ENCODE data around the gene PHETA1. TPM values are rescaled to one million over a fixed set of nuclear protein-coding genes. Genes with fewer than 3 reads are reported as not detected.
"Not testable (repeated sequence)": the region's sequence is repeated elsewhere in the genome, so short reads cannot be mapped to it uniquely, and the experiment has no call there.

The PHETA1 gene
- total RNA-seq, 1 donor from 2014 or later, result 16.1 TPM

DNA sequence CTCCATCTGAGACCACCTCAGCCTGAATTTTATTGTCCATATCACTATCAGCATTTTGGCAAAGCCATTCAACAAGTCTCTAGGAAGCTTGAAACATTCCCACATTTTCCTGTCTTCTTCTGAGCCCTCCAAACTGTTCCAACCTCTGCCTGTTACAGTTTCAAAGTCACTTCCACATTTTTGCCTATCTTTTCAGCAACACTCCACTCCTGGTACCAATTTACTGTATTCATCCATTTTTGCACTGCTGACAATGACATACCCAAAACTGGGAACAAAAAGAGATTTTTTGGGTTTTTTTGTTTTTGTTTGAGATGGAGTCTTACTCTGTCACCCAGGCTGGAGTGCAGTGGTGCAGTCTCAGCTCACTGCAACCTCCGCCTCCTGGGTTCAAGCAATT lies 4.3 kb upstream of the PHETA1 start:
- DNase-seq (ENCODE audit: low spot score), result not testable (repeated sequence)

DNA sequence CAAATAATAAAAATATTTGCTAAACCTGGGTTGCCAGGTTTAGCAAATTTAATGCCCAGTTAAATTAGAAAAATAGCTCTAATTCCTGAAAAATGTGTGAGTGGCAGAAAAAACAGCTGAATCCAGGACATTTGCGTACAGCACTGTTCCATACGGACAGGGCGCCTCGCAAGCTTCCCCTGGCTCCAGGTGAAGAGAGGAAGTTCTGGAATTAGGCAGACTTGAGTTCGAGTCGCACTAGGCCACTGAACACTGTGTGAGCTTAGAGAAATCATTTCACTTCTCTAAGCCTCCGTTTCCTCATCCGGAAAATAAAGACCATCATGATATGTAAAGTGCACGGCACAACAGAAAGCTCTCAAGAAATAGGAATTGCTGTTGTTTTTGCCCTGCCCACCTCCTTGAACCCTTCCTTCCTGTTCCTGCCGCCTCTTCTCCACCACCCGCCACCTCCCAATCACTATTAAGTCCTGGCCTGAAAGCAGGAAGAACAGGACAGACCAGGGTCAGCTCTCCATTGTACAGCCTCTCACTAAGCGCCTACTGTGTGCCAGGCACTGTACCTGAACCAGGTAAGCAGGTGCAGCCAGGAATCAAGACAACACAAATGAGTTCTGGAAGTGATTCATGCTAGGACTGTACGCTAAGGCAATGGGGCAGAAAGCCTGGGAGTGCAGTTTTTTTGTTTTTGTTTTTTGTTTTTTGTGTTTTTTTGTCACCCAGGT lies 763 bp upstream of the PHETA1 start:
- no peak for DNase-seq (ENCODE audit: low spot score)

DNA sequence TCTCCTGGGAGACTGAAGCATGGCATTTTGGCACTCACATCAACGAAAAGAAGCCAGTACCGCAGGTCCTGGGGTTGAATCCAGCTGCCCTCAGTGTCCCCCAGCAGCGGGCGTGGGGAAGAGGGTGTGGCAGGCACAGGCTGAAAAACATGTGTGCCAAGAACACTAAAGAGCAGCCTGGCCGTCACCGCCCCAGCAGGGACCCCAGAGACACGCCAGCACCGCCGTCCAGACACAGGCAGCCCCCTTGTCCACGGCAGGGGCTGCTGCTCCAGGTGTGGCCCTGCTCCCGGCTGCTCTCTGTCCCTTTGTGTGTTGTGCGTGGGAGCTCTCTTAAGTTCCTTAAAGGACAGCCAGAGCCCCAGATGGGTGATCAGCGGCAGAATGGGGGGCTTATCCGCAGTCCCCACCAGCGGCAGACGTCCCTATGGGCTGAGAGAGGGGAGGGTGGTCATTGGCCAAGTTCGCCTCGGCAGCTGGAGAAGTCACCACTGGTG lies 556 bp downstream of the PHETA1 start:
- DNase-seq (ENCODE audit: low spot score), result no peak

DNA sequence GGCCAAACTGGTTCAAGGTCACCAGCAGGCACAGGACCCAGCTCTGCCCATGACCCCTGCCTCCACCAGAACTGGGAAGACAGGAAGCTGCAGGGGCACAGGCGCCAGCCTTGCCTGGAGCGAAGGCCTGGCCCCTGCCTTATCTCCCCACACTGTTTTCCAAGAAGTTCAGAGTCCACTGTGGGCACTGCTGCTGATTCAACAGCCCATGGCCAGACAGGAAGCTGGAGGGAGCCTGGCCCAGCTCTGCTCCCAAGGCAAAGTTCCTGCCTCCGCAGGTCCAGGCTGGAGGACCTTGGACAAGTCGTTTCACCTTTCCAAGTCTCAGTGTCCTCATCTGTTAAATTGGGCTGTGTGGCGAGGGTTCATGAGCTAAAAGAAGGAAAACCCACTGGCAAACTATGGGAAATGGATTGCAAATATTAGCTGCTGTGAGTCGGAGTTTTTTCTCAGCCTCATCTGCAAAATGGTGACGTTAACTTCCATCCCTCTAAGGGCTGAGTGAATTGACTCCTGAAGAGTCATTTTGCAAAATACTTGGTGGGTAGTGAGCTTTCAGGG lies 1.2 kb downstream of the PHETA1 start:
- no peak for DNase-seq (ENCODE audit: low spot score)

DNA sequence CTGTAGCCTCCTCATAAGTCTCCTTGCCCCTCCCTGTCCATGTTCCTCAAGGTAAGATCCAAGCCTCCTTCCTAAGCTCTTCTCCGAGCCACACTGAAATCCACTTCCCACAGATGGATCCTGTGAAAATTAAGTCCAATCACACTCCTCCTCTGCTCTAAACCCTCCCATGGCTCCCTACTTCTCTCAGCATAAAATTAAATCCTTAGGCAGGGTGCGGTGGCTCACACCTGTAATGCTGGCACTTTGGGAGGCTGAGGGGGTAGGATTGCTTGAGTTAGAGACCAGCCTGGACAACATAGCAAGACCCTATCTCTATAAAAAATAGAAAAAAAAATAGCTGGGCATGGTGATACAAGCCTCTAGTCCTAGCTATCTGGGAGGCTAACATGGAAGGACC lies 2.3 kb downstream of the PHETA1 start:
- no peak for DNase-seq (ENCODE audit: low spot score)

DNA sequence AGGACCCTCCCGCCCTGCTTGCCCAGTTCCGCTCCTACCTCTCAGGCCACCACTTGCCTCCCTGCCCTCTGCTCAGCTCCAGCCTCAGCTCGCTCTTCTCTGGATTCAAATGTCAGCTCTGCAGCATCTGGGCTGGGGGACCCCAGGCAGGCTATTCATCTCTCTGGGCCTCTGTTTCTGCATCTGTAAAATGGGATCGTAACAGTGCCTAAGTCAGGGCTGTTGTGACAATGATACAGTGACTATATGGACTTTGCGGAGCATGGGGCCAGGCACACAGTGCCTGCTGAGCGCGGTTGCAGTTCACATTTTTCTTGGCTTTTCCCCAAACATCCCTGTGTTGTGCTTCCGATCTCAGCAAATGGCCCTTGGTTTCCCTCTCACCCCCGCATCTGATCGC lies 2.8 kb downstream of the PHETA1 start:
- DNase-seq (ENCODE audit: low spot score), result no peak

DNA sequence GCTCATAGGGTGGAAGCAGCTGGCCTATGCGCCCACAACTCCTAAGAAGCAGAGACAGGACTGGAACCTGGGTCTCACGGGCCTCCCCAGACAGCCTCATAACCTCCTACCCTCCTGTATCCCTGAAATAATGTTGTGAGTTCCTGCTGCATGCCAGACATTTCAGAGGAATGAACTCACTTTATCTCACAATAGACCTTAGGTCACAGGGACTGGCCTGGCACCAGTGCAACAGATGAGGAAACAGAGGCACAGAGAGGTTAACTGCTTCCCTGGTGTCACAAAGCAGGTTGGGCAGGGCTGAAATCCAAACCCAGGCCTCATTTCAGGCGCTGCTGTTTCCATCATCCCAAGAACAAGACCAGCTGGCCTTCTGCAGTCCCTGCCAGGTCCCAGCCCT lies 5.3 kb downstream of the PHETA1 start:
- no peak for DNase-seq (ENCODE audit: low spot score)

DNA sequence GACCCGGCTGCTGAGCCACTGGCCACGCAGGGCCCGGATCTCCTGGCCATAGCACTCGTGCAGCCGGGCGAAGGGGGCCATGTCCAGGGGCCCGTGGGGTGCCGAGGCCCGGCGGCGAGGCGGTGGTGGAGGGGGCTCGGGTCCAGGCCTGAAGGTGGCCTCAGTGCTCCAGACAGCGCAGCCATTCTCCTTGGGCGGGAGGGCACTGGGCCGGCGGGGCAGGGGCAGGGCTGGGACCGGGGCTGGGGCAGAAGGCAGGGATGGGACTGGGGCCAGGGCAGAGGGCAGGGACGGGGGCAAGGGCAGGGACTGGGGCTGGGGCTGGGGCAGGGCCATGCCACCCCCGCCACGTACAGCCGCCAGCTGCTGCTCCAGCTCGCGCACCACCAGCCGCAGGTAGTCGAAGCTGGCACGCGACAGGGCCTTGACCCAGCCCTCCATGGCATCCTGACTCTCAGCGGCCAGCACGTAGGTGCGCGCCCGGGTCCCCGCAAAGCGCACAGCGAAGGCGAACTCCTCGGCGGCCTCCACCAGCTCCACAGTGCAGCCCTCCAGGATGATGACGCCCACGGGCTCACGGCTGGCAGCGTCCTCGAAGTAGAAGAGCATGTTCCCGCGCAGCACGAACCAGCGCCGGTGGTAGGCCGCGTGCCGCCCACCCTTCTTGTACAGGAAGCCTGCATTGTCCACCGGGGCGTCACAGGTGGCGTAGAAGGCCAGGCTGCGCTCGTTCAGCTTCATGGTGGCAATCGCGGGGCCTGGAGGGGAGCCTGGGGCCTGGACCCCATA lies 6.0 kb downstream of the PHETA1 start:
- no peak for DNase-seq (ENCODE audit: low spot score)

DNA sequence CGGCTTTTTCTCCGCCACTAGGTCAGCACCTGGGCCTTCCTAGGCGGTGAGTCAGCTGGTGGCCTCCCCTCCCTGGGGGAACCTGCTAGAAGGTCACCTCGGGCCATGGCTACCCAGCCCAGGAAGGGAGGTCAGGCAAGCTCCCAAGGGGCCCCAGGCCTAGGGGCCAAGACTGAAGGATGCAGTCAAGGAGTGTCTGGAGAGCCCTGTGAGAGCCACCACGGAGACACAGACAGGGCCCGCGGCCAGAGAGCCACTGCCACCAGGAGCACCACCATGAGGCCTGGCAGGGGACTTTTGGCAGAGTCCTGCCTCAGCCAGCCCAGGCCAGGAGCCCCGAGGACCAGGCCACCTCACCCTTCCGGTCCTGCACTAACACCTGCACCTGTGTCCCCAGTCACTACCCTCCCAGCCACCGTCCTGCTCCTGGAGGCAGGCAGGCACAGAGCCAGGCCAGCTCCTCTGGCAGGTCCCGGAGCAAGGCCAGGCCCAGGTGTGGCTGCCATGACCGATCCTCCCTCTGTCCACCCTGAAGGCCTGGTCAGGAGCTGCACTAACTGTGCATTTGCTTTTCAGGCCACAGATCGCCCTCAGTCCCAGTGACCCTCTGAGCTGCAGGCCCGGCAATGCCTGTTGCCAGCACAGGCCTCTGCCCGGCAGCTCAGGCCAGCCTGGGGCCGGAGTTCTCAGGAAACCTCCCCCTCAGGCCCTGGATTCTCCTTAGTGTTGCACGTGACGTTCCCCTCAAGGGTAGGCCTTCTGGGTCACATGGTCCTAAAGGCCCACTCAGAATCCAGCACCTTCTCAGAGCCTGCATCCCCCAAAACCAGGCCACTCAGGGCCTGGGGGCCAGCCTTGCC lies 6.9 kb downstream of the PHETA1 start:
- no peak for DNase-seq (ENCODE audit: low spot score)

DNA sequence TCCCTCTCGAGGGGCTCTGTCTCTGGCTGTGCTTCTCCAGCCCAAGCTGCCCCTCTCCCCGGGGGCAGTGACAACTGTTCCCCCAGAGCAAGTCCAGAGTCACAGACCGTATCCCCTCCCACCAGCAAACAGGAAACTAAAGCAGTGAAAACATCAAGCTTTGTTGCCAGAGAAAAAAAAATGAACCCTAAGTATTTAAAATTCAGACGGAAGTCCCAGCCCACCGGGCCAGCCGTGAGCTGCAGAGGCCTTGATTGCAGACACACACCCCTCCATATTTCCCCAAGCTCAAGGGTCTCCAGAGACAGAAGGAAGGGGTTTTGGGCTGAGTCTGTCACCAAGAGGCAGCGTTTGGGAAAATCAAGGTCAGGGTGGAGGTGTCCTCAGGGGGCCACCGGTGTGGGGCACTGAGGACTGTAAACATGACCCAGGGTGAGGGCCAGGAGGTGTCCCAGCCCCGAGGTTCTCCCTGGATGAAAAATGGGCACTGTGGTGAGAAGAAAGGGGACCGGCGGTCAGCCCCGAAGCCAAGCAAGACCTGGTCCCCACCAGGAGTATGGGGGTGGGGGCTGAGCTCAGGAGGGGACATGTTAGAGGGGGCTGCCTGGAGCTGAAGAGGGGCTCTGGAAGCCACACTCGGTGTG lies 7.7 kb downstream of the PHETA1 start:
- DNase-seq (ENCODE audit: low spot score), result no peak

DNA sequence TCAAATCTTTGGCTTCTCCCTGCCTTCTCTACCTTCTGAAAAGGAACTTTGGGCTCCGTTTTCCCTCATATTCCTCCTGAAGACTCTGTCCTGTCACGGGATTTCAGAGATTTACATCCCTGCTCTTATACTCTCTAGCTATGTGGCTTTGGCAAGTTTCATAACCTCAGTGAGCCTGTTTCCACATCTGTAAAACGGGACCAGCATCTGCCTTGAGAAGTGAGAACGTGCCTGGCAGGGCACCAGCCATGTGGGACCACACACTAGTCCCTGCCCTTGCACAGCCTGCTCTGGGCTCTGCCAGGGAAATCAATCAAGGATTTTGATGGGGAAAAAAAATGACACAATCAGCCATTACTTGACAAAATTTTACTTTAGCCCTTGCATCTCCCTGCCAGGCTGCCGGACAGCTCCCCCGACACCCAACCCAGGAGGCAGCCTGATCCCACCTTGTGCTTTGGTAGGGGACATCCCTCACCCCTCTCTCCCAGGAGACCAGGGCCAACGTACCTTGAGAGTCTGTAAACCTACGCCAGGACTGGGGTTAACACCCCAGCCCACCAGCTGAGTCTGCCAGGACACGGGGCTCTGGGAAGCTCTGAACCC lies 8.5 kb downstream of the PHETA1 start:
- no peak for DNase-seq (ENCODE audit: low spot score)

DNA sequence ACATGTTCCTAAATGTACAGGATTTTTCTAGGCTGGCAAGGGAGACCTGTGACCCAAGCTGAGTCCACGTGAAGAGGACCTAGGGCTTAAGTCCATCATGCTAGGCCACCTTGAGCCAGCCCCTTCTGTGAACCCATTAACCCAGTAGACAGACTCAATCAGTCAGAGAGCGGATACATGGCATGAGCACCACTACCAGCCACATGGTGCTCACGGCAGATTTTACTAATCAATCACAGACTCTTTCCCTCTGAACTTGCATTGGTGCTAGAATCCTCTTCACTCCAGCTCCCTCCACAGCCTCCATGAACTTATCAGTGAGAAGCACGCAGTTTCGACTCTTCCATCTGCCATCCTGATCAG lies 9.0 kb downstream of the PHETA1 start:
- DNase-seq (ENCODE audit: low spot score), result no peak

DNA sequence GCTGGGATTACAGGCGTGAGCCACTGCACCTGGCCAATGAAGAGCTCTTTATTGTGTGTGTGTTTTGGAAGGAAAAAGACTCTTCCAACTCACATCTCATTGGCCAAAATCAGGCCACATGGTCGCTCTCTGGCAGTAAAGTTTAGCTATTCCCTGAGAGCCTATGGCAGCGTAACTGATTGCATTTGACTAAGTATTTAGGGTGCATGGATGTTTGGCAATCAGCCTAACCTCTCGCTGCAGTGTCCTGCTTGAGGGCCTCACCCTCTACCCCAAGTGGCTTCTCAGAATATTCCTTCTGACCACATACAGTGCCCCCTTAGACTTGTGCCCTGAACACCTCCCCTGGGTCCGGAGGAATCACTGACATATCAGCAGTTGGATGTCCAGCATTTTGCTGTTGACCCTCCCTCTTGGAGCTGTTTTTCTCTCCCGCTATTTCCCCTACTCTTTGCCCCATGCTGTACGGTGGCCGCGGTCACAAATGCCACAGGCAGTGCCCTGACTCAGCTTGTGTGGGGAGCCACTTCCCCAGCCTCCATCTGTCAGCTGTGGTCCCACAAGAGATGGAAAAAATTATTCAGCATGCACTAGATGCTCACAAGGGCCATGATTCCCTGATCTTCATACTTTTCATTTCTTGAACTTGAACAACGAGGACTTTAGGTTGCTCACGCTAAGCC lies 9.5 kb downstream of the PHETA1 start:
- no peak for DNase-seq (ENCODE audit: low spot score)

DNA sequence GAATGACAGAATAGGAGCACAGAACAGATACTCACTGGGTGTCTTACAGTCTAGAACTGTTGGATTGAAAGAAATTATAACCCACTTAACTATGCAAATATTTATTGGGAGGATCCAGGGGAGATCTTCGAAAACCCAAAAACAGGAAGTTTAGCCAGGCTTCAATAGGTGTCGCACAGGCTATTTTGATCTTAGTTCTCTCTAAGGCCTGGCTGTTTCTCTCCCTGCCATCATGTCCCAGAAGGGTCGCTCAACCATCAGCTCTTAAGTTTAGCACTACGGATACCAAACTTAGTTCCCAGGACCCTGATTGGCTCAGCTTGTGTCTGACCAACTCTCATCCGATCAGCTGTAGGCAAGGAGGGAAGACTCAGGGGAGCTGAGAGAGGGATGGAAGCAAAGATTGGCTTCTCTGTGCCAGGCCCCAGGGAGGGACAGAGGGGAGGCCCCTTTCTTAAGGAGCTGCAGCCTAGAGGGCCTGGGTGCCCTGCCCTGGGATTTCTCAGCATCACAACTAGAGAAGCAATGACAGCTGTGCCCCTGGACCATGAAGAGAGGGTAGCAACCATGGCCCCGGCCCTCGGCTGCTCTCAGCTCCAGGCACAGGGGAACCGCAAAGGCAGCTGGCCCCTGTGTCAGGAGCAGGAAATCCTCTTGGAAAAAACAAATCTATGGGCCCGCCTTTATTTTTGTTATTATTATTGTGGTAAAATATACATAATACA lies 13.5 kb downstream of the PHETA1 start:
- DNase-seq (ENCODE audit: low spot score), result no peak

DNA sequence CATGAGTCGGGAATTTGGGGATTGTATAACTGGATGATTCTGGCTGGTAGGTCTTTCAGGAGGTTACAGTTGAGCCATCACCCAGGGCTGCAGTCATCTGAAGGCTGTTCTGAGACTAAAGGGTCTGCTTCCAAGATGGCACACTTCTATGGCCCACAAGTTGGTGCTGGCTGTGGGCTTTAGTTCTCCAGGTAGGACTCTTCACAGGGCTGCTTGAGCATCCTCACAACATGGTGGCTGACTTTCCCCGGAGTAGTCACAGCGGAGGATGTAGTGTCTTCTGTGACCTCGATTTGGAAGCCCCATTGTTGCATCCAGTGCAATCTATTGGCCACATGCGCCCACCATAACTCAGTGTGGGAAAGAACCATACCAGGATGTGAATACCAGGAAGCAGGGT lies 14.4 kb downstream of the PHETA1 start:
- DNase-seq (ENCODE audit: low spot score), result no peak

DNA sequence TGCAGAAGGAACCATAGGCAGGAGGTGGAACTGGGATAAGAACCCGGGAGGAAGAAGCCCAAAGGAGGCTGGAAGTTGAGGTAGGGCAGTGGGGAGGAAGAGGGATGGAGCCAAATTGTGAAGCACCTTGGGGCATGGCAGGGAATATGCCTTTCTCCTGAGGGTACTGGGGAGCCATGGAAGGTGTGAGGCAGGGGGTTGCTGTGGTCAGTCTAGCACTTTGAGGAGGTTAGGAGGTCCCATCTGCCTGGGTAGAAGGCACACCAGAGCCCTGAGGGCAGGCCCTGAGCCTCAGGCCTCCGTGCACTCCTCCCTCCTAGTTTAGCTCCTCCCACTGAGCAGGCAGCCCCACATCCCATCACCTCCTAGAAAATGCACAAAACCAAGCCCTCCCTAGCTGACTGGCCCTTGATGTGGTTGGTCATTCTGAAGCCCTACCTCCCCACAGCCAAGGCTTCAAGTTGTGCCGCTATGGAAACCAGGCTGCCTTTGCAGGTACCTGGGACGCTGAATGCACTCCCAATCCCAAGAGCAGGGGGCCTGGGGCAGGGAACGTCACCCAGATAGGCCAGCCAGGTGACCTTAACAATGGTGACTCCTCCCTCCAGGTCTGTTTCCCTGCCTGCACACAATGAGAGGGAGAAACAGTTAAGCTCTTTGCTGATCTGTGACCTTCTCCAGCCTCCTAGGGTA lies 15.1 kb downstream of the PHETA1 start:
- DNase-seq (ENCODE audit: low spot score), result no peak

DNA sequence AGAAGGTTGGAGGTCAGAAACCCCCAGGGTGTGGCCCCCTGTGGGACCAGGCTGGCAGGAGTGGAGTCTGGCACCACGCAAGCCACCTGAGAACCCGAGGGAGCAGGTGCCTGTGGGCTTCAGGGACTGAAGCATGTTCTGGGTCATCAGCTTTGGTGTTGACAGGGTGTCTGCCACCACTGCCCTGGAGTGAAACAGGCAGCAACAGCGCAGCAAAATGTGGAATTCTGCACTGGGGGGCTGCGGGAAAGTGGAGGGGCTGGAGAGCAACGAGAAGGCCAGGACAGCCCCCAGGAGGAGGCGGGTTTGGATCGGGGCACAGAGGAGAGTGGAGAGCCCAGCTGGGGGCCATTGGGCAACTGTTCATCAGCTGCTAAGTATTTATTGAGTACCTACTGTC lies 15.9 kb downstream of the PHETA1 start:
- DNase-seq (ENCODE audit: low spot score), result no peak

DNA sequence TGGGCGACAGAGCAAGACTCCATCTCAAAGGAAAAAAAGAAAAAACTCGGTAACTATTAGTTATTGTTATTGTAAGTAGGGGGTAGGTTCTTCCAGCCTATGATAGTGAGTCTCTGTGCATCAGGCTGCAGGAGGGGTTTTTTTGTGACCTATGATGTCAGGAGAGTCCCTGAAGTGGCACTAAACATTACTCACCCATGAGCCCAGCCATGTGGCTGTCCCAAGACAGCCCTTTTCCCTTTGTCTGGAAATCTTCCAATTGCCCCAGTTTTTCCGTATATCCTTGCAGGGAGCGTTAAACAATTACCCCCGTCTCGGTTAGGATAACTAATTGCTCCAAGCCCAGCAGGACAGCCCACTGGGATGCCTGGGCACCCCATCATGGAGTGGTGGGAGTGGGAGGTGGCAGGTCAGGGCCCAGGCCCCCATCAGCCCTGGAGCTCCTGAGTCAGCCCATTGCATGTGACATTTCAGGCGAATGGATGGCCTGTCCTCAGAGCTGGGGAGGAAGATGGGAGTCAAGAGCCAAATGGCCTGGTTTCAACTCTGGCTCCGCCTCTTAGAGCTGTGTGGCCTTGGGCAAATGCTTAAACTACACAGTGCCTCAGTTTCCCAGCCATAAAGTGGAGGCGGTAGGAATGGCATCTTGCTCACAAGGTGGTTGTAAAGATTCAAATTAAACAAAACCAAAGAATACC lies 16.4 kb downstream of the PHETA1 start:
- DNase-seq (ENCODE audit: low spot score), result no peak
